Testis (tissue), 2 donors: ENCODE data around the gene ZAR1.
"Not testable (repeated sequence)": the region's sequence is repeated elsewhere in the genome, so short reads cannot be mapped to it uniquely, and the experiment has no call there.

ENCODE experiments used
- POLR2A ChIP-seq: fragments of 450-650 bp; IDR thresholded peaks from one replicate; pipeline ENCODE4 v1.6.1; 2017; ENCODE audit warnings: antibody characterized with exemption, mild to moderate bottlenecking, moderate library complexity
- TF ChIP-seq, protein P1 (sequence below), 3 experiments: fragments of 450-650 bp in 2 of 3; fragments of 200-600 bp in 1 of 3; sonication (generic) in 1 of 3; IDR thresholded peaks; one replicate each; pipeline ENCODE4 v1.5.1; 2016 to 2019; ENCODE audit warnings: antibody characterized with exemption in 3 of 3, mild to moderate bottlenecking in 2 of 3, moderate library complexity in 1 of 3

- TF ChIP-seq POLR2A = not testable (repeated sequence)
- TF ChIP-seq, protein P1, sequence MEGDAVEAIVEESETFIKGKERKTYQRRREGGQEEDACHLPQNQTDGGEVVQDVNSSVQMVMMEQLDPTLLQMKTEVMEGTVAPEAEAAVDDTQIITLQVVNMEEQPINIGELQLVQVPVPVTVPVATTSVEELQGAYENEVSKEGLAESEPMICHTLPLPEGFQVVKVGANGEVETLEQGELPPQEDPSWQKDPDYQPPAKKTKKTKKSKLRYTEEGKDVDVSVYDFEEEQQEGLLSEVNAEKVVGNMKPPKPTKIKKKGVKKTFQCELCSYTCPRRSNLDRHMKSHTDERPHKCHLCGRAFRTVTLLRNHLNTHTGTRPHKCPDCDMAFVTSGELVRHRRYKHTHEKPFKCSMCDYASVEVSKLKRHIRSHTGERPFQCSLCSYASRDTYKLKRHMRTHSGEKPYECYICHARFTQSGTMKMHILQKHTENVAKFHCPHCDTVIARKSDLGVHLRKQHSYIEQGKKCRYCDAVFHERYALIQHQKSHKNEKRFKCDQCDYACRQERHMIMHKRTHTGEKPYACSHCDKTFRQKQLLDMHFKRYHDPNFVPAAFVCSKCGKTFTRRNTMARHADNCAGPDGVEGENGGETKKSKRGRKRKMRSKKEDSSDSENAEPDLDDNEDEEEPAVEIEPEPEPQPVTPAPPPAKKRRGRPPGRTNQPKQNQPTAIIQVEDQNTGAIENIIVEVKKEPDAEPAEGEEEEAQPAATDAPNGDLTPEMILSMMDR (IDR thresholded peaks at IDR 0.05) = not testable (repeated sequence)
Observed at GRCh38 chr4:48451656-48452055, 38.4 kb upstream of the ZAR1 start.
